ENCODE data around the gene MACROD2.

The MACROD2 gene

GRCh38 chr20:14815340-14815739 lies 820.0 kb downstream of the MACROD2 start:
- no peak for DNase-seq (ENCODE audit: low read depth in 3 of 3)

DNA sequence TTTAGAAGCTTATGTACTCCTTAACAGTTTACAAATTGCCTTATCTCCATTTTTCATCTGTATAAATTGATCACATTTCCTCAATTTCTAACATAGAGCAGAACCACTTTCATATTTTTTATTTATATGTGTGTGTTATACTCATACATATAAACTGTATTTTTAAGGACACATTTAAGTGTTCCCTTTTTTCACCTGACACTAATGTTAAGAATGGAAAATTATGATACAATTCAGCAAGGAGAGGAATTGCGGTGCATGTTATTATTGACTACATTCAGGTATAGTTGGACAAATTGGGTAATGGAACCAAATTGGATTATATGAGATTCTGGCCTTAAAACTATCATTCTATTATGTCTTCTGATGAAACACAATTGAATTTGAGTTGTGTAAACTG lies 821.2 kb downstream of the MACROD2 start:
- DNase-seq (ENCODE audit: low read depth in 3 of 3): no peak

DNA sequence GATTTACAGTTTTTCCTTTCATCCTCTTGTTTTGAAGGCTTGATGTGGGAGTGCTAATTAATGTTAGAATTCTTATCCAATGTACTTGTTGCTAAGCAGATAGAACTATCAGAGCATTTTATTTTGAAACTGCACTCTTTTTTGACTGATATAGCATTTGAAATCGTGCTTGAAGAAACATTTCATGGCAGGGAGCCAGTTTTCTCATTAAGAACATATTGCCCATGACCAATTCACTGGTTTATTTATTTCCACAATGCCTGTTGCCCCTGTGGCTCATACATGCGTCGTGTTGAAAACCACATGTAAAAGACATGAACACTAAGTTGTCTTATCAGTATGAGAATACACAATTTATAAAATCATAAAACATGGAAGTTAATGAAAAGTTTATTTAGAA lies 821.8 kb downstream of the MACROD2 start:
- DNase-seq (ENCODE audit: low read depth in 3 of 3): no peak

- no peak for DNase-seq (ENCODE audit: low read depth in 3 of 3)
These were observed 825.5 kb downstream of the MACROD2 start for GRCh38 chr20:14820771-14821170.

- no peak for DNase-seq (ENCODE audit: low read depth in 3 of 3)
These were observed 825.9 kb downstream of the MACROD2 start for GRCh38 chr20:14821251-14821650.

GRCh38 chr20:14824996-14825395 lies 829.7 kb downstream of the MACROD2 start:
- no peak for DNase-seq (ENCODE audit: low read depth in 3 of 3)

- DNase-seq (ENCODE audit: low read depth in 3 of 3): no peak
These were observed 831.4 kb downstream of the MACROD2 start for GRCh38 chr20:14826543-14827313.

GRCh38 chr20:14828459-14828858 lies 833.1 kb downstream of the MACROD2 start:
- DNase-seq (ENCODE audit: low read depth in 3 of 3): no peak

GRCh38 chr20:14829906-14830305 lies 834.6 kb downstream of the MACROD2 start:
- no peak for DNase-seq (ENCODE audit: low read depth in 3 of 3)

DNA sequence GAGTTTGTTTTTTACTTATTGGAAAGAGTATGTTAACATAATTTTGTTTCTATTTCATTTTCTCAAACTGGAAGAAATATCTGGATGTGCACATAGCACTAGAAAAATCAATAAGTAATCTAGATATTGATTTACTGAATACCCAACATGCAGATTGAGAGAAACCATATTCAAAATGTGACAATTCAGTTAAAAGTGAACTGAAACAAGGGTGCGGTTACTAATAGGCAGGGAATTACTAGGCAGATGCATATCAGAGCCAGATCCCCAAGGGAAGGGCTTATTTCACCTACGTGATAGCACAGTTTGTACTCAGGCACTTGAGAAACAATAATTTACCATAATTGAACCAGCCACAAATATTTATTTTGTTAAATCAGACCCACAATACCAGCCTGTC lies 835.1 kb downstream of the MACROD2 start:
- DNase-seq (ENCODE audit: low read depth in 3 of 3): no peak

DNA sequence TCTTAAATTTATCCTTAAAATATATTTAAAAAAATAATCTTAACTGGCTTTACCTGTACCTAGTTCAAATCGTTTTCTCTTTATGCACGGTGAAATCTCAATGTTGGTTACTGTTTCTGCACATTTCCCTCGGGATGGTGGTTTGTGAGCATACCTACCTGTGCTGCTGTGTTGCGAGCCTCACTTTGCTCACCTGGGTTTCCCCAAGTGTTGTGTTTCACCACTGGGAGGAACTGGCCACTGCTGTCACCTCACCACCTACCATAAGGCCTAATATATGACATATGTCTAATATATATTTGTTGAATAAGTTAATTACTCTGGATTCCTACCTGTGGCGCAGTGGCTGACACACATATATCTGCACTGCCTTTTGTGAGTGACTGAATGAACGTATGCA lies 835.6 kb downstream of the MACROD2 start:
- no peak for DNase-seq (ENCODE audit: low read depth in 3 of 3)

DNA sequence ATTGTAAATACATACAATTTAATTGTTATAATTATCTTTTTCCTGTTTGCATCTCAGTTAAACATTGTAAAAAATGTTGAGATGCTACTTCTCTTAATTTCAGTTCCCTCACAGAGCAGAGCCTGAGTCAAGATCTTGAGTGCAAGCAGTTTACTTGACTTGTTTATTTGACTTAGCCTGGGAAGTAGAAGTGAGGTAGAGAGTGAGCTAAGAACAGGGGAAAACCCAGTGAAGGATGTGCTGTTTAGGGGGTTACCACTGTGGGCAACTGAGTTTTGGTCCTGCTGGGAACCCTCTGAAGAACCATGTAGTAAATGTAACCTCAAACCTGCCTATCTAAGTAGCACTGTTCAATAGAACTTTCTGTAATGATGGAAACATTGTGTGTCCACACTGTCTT lies 837.3 kb downstream of the MACROD2 start:
- no peak for DNase-seq (ENCODE audit: low read depth in 3 of 3)

DNA sequence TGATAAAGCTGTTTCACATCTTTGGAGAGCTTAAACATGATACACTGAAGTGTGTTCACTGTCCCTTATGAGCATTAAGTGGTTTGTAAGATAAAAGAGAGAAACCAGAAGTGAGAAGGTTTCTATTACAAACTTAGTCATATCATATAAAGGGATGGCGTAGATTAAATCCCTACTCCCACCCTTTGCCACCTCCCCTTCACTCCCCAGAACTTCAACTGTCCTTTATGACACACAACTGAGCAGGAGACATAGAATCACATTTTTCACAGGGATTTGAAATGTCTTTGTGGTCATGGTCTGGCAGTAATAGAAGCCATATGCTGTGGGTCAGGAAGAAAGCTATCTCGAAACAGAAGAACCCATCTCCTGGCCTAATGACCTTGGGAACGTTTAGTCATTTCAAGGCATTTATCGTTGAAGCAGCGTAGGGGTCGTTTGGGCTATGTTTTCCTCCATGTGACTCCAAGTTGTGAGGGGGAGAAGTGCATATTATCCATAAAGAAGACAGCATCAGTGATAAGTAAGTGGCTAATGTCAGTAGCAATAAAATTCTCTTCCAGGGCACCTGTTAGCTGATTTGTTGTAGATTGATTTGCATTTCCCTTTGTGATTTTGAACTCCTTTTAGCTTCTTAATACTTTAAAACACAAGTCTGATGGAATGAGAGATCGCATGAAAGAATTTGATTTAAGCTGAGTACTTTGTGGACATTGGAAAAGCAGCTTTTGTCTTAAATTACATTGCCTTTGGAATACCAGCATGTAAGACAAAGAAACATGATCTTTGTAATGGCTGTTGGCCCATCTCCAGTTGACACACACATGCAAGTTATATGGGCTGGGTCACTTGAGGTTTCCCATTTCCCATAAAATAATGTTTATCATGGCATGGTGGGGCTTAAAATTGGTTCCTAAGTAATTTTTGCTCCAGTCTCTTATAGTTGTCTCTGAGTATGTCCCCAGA lies 843.6 kb downstream of the MACROD2 start:
- DNase-seq (ENCODE audit: low read depth in 3 of 3): no peak

GRCh38 chr20:14845199-14846160 lies 850.2 kb downstream of the MACROD2 start:
- no peak for DNase-seq (ENCODE audit: low read depth in 3 of 3)

DNA sequence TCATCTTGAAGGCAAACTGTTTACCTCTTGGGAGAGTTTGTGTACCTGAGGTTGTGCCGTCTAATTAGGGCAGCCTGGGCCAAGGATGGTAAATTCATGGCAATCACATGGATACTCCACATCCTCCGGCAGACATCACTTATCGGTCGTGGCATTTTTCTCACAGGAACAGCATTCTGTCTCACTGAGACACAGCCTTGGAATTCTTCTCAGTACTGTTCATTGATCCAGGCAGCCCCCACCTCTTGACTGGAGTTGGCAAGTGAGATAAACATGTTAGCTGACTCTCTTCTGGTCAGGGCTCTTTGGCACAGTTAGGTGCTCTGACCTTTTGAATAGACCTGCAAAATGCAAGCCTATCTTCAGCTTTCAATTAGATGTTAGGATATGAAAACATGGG lies 853.5 kb downstream of the MACROD2 start:
- DNase-seq (ENCODE audit: low read depth in 3 of 3): no peak

- DNase-seq (ENCODE audit: low read depth in 3 of 3): no peak
These were observed 857.8 kb downstream of the MACROD2 start for GRCh38 chr20:14853079-14853478.

- DNase-seq (ENCODE audit: low read depth in 3 of 3): no peak
These were observed 859.9 kb downstream of the MACROD2 start for GRCh38 chr20:14855171-14855570.

DNA sequence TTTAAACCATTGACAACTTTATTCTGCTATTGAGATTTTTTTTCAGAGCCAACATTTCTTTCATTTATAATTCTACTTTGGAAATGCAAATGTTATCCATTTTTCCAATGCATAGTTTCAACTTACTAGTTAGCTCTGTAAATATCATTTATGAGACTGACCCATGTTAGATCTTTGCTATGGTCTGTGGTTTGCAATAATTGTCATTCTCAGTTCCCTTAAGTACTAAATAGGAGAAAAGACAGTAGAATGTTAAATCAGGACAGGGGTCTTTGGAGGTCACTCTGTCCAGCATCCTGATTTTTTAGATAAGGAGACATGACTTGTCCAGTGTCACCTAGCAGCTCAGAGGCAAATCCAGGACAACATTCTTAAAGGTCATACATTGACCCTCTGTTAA lies 864.3 kb downstream of the MACROD2 start:
- DNase-seq (ENCODE audit: low read depth in 3 of 3): no peak

DNA sequence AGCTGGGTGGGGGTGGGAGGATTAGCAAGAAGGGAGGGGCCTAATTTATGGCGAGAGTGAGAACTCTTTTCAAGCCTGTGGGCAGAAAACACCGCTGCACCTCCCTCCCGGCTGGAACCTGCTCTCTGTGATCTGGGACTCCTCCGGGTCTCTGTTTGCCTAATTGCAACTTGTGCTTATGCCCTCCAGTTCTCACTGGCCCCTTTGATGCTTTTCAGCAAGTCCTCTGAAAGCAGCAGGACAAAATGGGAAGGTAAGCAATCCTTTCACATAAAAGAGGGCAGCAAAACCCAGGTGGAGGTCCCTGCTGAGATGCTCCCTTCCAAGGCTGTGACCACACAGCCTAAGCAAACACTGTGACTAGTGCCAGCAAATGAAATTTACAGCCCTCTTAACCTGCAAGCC lies 865.1 kb downstream of the MACROD2 start:
- no peak for DNase-seq (ENCODE audit: low read depth in 3 of 3)

DNA sequence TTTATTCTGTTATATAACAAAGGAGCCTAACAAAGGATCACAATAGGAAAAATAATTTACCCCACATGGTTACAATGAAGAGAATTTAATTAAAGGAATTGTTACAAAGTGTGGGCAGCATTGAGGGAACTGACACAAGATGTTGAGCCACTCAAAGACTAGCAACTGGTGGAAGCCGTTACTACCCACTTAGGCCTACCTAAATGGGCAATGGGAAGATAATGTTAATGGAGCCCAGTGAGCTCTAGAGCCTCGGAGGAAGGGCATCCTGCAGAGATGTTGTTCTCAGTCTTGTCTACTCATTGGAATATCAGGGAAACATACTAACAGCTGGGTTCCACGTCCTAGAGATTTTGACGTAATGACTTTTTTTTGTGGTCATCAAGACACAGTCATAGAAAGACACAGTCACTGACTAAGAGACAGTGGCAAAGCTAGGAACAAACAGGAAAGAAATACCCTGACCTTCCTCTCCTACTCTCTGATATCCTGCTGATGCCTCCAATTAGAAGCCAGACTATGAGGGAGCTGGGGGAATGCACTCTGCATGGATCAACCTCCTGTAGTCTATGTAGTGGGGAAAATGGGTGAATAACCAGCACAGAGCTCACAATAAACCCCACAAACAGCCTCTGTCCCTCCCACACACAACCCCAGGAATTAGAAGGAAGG lies 865.8 kb downstream of the MACROD2 start:
- DNase-seq (ENCODE audit: low read depth in 3 of 3): no peak

GRCh38 chr20:14865169-14865568 lies 869.9 kb downstream of the MACROD2 start:
- no peak for DNase-seq (ENCODE audit: low read depth in 3 of 3)

Data from stimulated activated CD4-positive, alpha-beta T cell treated with anti-CD3 and anti-CD28 coated beads, TNF-alpha, amount 100 ng/mL, for 48 hours (primary cell).